Measurements from ENCODE around the gene SORCS3. TPM values are rescaled to one million over a fixed set of nuclear protein-coding genes. Genes with fewer than 3 reads are reported as not detected.

Gene SORCS3
- total RNA-seq, 1 experiment from 2014 or later, result not detected

DNA sequence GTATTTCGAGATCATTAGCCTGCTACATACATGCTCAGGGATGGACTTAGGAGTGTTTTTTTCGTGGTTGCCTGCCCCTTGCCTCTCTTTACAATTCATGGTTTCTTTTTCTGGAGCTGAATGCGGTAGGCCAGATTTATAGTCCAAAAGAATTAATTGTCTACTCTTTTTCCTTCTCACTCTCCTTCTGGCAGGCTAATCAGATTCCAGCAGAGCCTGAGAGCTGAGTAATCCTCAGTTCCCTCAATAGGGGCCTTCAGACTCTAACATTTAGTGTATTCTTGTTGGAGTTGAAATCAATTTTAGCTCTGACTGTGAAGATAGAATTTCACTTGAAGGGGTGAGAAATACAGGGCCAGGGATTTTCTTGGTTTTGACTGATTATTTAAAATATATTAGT, 16.4 kb downstream of the SORCS3 start:
- Histone ChIP-seq H3K9me2 (ENCODE audit: insufficient read depth) (no peaks in the 10 kb centered on the region), H3K9me3 (ENCODE audit: control insufficient read depth in 1 of 2, insufficient read depth in 1 of 2, low read depth in 1 of 2, low read length in 2 of 2) (no peaks in the 10 kb centered on the region), H3K9ac (ENCODE audit: low read length) (no peak overlapping the region), H3K27me3 (ENCODE audit: insufficient read depth, low read length) (peaks cover 56% of the 10 kb centered on the region), H3K36me3 (ENCODE audit: control insufficient read depth in 1 of 2, insufficient read depth in 2 of 2, low read length in 2 of 2) (no peaks in the 10 kb centered on the region), H3K79me2 (ENCODE audit: insufficient read depth, low read length) (no peaks in the 10 kb centered on the region), H3K4me3 (replicated peaks in 1 of 2; ENCODE audit: low read depth in 1 of 2, low read length in 2 of 2) (no peak overlapping the region), H3K4me1 (ENCODE audit: control insufficient read depth in 1 of 2, insufficient read depth in 2 of 2, low read length in 2 of 2) (no peaks in the 10 kb centered on the region), H2AFZ (ENCODE audit: low read depth, low read length, poor library complexity, severe bottlenecking) (no peak overlapping the region), H3K4me2 (ENCODE audit: low read length) (no peak overlapping the region), H3K27ac (ENCODE audit: low read depth, low read length) (no peak overlapping the region), H4K20me1 (ENCODE audit: insufficient read depth) (no peaks in the 10 kb centered on the region)
- RAD21 ChIA-PET (ENCODE audit: low non-redundant PET in 1 of 2, low total read pairs in 2 of 2, uncharacterized antibody in 2 of 2, unreplicated experiment in 2 of 2), result no interaction called here
- CTCF ChIA-PET, result no interaction called here
- POLR2A ChIA-PET, result no interaction called here
- intact Hi-C loops (cut with micrococcal nuclease), result no loop called here
- TF ChIP-seq, protein P1, sequence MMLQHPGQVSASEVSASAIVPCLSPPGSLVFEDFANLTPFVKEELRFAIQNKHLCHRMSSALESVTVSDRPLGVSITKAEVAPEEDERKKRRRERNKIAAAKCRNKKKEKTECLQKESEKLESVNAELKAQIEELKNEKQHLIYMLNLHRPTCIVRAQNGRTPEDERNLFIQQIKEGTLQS (IDR thresholded peaks at IDR 0.05), result no peak
- TF ChIP-seq ZNF274 (IDR thresholded peaks at IDR 0.05; ENCODE audit: low read depth, low read length) (no peak), JUND (IDR thresholded peaks at IDR 0.05) (no peak), POLR2A (IDR thresholded peaks at IDR 0.05; ENCODE audit: borderline replicate concordance, extremely low read depth, insufficient read depth, insufficient read length) (no peak), POLR2AphosphoS5 (IDR thresholded peaks at IDR 0.05; ENCODE audit: low read depth, low read length) (no peak)
- TF ChIP-seq, protein P2, sequence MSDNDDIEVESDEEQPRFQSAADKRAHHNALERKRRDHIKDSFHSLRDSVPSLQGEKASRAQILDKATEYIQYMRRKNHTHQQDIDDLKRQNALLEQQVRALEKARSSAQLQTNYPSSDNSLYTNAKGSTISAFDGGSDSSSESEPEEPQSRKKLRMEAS (IDR thresholded peaks at IDR 0.05), result no peak
- DNase-seq (ENCODE audit: low read depth, low spot score) (no peak), ATAC-seq (no peak)
- BruUV-seq (replicated peaks), result no TSS peak

DNA sequence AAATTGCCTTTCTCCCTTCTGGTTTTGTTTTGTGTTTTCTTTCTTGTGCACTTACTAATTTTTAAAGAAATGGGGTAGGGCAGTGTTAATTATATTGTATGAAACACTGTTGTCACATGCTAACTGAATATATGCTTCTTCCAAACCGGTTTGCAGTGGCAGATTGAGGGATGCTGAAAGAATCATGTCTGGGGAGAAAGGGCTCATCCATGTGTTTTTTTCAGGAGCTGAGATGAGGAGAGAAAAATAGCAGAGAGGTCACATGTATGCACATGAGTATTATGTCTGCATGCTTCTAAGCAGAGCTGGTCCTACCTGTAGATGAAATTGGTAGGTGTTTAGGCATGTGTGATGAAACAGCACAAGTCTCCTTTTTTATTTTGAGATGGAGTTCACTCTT, 17.0 kb downstream of the SORCS3 start:
- no peaks in the 10 kb centered on the region for H3K4me1 ChIP-seq (ENCODE audit: control insufficient read depth in 1 of 2, insufficient read depth in 2 of 2, low read length in 2 of 2)
- POLR2A ChIA-PET, result no interaction called here
- peaks cover 62% of the 10 kb centered on the region for H3K27me3 ChIP-seq (ENCODE audit: insufficient read depth, low read length)
- no peak for ATAC-seq
- intact Hi-C loops (cut with micrococcal nuclease), result no loop called here
- no peaks in the 10 kb centered on the region for H3K79me2 ChIP-seq (ENCODE audit: insufficient read depth, low read length)
- no peak for DNase-seq (ENCODE audit: low read depth, low spot score)
- no peaks in the 10 kb centered on the region for H3K9me3 ChIP-seq (ENCODE audit: control insufficient read depth in 1 of 2, insufficient read depth in 1 of 2, low read depth in 1 of 2, low read length in 2 of 2)
- CTCF ChIA-PET, result no interaction called here
- no peaks in the 10 kb centered on the region for H3K36me3 ChIP-seq (ENCODE audit: control insufficient read depth in 1 of 2, insufficient read depth in 2 of 2, low read length in 2 of 2)
- H3K27ac ChIP-seq (ENCODE audit: low read depth, low read length), result no peak overlapping the region
- RAD21 ChIA-PET (ENCODE audit: low non-redundant PET in 1 of 2, low total read pairs in 2 of 2, uncharacterized antibody in 2 of 2, unreplicated experiment in 2 of 2), result no interaction called here
- no peaks in the 10 kb centered on the region for H4K20me1 ChIP-seq (ENCODE audit: insufficient read depth)
- no peak overlapping the region for H3K4me3 ChIP-seq (replicated peaks in 1 of 2; ENCODE audit: low read depth in 1 of 2, low read length in 2 of 2)
- no peak overlapping the region for H2AFZ ChIP-seq (ENCODE audit: low read depth, low read length, poor library complexity, severe bottlenecking)
- H3K9me2 ChIP-seq (ENCODE audit: insufficient read depth), result no peaks in the 10 kb centered on the region
- no peak overlapping the region for H3K9ac ChIP-seq (ENCODE audit: low read length)
- no peak overlapping the region for H3K4me2 ChIP-seq (ENCODE audit: low read length)
- no TSS peak for BruUV-seq (replicated peaks)
- TF ChIP-seq SRF (IDR thresholded peaks at IDR 0.05; ENCODE audit: low read depth), result no peak
- no peak for TF ChIP-seq FOSL1 (IDR thresholded peaks at IDR 0.05; ENCODE audit: low read depth)
- TF ChIP-seq ZNF274 (IDR thresholded peaks at IDR 0.05; ENCODE audit: low read depth, low read length), result no peak
- TF ChIP-seq EZH2phosphoT487 (IDR thresholded peaks at IDR 0.05; ENCODE audit: borderline replicate concordance), result no peak
- no peak for TF ChIP-seq CEBPB (IDR thresholded peaks at IDR 0.05; ENCODE audit: low read depth)
- TF ChIP-seq TCF7L2 (IDR thresholded peaks at IDR 0.05; ENCODE audit: borderline replicate concordance, extremely low read depth, insufficient read depth, insufficient read length), result no peak
- no peak for TF ChIP-seq SIN3A (IDR thresholded peaks at IDR 0.05; ENCODE audit: low read depth)
- no peak for TF ChIP-seq EZH2 (IDR thresholded peaks at IDR 0.05)
- TF ChIP-seq YY1 (IDR thresholded peaks at IDR 0.05; ENCODE audit: extremely low read depth, insufficient replicate concordance, low read depth, low read length), result no peak
- TF ChIP-seq, protein P2 (IDR thresholded peaks at IDR 0.05), result no peak
- no peak for TF ChIP-seq ELF1 (IDR thresholded peaks at IDR 0.05; ENCODE audit: borderline replicate concordance, low read depth)
- no peak for TF ChIP-seq EGR1 (IDR thresholded peaks at IDR 0.05; ENCODE audit: low read depth)
- no peak for TF ChIP-seq ZFX (IDR thresholded peaks at IDR 0.05)
- TF ChIP-seq, protein P3, sequence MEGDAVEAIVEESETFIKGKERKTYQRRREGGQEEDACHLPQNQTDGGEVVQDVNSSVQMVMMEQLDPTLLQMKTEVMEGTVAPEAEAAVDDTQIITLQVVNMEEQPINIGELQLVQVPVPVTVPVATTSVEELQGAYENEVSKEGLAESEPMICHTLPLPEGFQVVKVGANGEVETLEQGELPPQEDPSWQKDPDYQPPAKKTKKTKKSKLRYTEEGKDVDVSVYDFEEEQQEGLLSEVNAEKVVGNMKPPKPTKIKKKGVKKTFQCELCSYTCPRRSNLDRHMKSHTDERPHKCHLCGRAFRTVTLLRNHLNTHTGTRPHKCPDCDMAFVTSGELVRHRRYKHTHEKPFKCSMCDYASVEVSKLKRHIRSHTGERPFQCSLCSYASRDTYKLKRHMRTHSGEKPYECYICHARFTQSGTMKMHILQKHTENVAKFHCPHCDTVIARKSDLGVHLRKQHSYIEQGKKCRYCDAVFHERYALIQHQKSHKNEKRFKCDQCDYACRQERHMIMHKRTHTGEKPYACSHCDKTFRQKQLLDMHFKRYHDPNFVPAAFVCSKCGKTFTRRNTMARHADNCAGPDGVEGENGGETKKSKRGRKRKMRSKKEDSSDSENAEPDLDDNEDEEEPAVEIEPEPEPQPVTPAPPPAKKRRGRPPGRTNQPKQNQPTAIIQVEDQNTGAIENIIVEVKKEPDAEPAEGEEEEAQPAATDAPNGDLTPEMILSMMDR (IDR thresholded peaks at IDR 0.05 in 2 of 3, conservative IDR thresholded peaks at IDR 0.05 in 1 of 3; ENCODE audit: borderline replicate concordance in 1 of 3, insufficient read depth in 1 of 3, low read depth in 2 of 3, low read length in 2 of 3), result no peak
